Measurements from ENCODE around the gene TDRD7. TPM values are rescaled to one million over a fixed set of nuclear protein-coding genes. Genes with fewer than 3 reads are reported as not detected.
A peak's percentile ranks its signal among the peaks of the same experiment; 100 is the strongest.

TDRD7 gene
- total and polyA plus RNA-seq, 2 of the 13 experiments (the other 11 are each of a cell fraction or from before 2014, with no cell fraction given), result 9.8 to 15.5 TPM

DNA sequence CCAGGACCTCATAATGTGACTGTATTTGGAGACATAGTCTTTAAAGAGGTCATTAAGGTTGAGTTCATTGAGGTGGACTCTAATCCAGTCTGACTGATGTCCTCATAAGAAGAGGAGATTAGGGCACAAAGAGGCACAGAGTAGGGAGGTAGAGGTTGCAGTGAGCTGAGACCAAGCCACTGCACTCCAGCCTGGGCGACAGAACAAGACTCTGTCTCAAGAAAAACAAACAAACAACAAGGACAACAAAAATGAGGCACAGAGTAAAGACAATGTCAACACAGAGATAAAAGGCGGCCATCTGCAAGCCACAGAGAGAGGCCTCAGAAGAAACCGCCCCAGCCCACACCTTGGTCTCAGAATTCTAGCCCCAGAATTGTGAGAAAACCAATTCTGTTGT lies 17.0 kb upstream of the TDRD7 start (continued):
- TF ChIP-seq FOXP1 (IDR thresholded peaks at IDR 0.05), result peak; percentile 90
- peak; percentile 98 for TF ChIP-seq FOXP1 (CRISPR knock-in tag; IDR thresholded peaks at IDR 0.05)
- no peak for TF ChIP-seq SP4 (CRISPR knock-in tag; IDR thresholded peaks at IDR 0.05)
- TF ChIP-seq KMT2A (CRISPR knock-in tag; IDR thresholded peaks at IDR 0.05), result no peak
- TF ChIP-seq TGIF2 (CRISPR knock-in tag; IDR thresholded peaks at IDR 0.05), result no peak
- TF ChIP-seq JUNB (CRISPR knock-in tag; IDR thresholded peaks at IDR 0.05; ENCODE audit: borderline replicate concordance), result no peak
- no peak for TF ChIP-seq ZNF660 (CRISPR knock-in tag; IDR thresholded peaks at IDR 0.05; ENCODE audit: borderline replicate concordance, low read depth)
- 0 out of 2 replicates have a peak, but pooled peaks have one; percentile 19 for TF ChIP-seq NFKBIZ (CRISPR knock-in tag; IDR thresholded peaks at IDR 0.05)
- no peak for TF ChIP-seq HHEX (CRISPR knock-in tag; IDR thresholded peaks at IDR 0.05)
- TF ChIP-seq KLF9 (CRISPR knock-in tag; IDR thresholded peaks at IDR 0.05; ENCODE audit: low read depth), result no peak
- no peak for TF ChIP-seq ZNF501 (CRISPR knock-in tag; IDR thresholded peaks at IDR 0.05)
- no peak for TF ChIP-seq ZFYVE20 (CRISPR knock-in tag; IDR thresholded peaks at IDR 0.05; ENCODE audit: borderline replicate concordance, low read depth)
- peak; percentile 64 for TF ChIP-seq FOSL2 (CRISPR knock-in tag; IDR thresholded peaks at IDR 0.05)
- TF ChIP-seq KLF16 (CRISPR knock-in tag; IDR thresholded peaks at IDR 0.05), result 0 out of 4 replicates have a peak, but pooled peaks of 1 of the 2 experiments have one; percentile 50

DNA sequence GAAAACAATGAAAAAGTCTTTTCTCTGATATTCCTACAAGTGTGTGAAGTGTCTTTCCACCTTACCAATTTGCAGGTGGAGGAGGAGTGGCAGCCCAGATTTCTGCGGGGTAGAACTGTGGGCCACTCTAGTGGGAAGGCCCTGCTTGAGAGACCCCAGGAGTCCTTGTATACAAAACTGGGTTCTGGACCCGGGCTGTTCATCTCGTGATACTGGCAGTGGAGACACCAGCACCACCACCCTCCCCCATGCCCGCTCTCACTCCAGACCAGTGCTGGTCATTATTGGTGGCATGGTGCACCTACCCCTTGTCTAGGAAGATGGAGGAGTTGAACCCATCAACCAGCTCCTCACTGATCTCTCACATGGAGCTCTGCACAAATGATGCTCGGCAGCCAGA lies 16.2 kb upstream of the TDRD7 start:
- Histone ChIP-seq H3K27ac (ENCODE audit: extremely low read length, insufficient read depth, low read length) (peak overlapping the region; percentile 68), H3K4me3 (replicated peaks in 1 of 3; ENCODE audit: insufficient read depth in 1 of 3, low read depth in 2 of 3, low read length in 3 of 3) (no peak overlapping the region), H3K4me1 (ENCODE audit: insufficient read depth, low read length) (peaks cover 84% of the 10 kb centered on the region), H3K27me3 (ENCODE audit: control insufficient read depth in 1 of 2, insufficient read depth in 2 of 2, low read length in 2 of 2) (no peaks in the 10 kb centered on the region), H3K9me3 (ENCODE audit: low read length) (no peaks in the 10 kb centered on the region), H2AFZ (ENCODE audit: low read length) (no peak overlapping the region), H3K36me3 (replicated peaks in 1 of 2; ENCODE audit: control insufficient read depth in 1 of 2, insufficient read depth in 2 of 2, low read length in 2 of 2) (no peaks in the 10 kb centered on the region), H3K9ac (ENCODE audit: insufficient read depth, low read depth, low read length) (no peak overlapping the region), H3K79me2 (ENCODE audit: insufficient read depth, low read length) (no peaks in the 10 kb centered on the region), H3K4me2 (ENCODE audit: low read depth, low read length) (no peak overlapping the region), H4K20me1 (ENCODE audit: insufficient read depth, low read length) (no peaks in the 10 kb centered on the region)
- ChIA-PET CTCF (ENCODE audit: low intra/inter-chr PET ratio, low total read pairs) (interaction anchor here (0.9 kb wide), 1 partner anchor 9 kb away, joined by 5 read pairs; no protein-coding TSS in a partner anchor), POLR2A (interaction anchor here (1.3 to 1.6 kb wide), 2 partner anchors 8 to 9 kb away, joined by 4 to 11 read pairs; no protein-coding TSS in a partner anchor)
- in situ Hi-C loops (cut with HindIII; ENCODE audit: extremely low pct_ligation_motif_present, low pct_unique_long_range_greater_than_20kb) (loop anchor here (10.0 kb wide), 1 partner anchor 541 kb away; the partner anchor contains the start of gene ZNF782), intact Hi-C loops (cut with micrococcal nuclease; ENCODE audit: unreplicated experiment) (no loop called here)
- no peak for ATAC-seq
- BruUV-seq (replicated peaks), result no TSS peak
- 88% methylated on average over 3 of the region's 5 CpGs for WGBS (ENCODE audit: low lambda C conversion rate)
- no peak for FAIRE-seq
- DNase-seq (ENCODE audit: low spot score), result no peak
- TF ChIP-seq, protein P1, sequence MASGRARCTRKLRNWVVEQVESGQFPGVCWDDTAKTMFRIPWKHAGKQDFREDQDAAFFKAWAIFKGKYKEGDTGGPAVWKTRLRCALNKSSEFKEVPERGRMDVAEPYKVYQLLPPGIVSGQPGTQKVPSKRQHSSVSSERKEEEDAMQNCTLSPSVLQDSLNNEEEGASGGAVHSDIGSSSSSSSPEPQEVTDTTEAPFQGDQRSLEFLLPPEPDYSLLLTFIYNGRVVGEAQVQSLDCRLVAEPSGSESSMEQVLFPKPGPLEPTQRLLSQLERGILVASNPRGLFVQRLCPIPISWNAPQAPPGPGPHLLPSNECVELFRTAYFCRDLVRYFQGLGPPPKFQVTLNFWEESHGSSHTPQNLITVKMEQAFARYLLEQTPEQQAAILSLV (CRISPR knock-in tag; IDR thresholded peaks at IDR 0.05; ENCODE audit: borderline replicate concordance), result no peak

Data from HepG2 (cell line).